ENCODE results near the gene MED27.

MED27 gene

GRCh38 chr9:132079391-132080091 is at the start of gene MED27:
TSS of gene MED27 (minus strand) at chr9:132079867. CDS start at chr9:132079844, 23 bp downstream.
- Mint-ChIP-seq H3K36me3 (ENCODE audit: low read depth) (peaks cover 22% of the 10 kb centered on the region), H3K27me3 (ENCODE audit: low read depth) (no peaks in the 10 kb centered on the region), H3K4me3 (peak within 1 kb of the TSS; percentile 100), H3K4me1 (ENCODE audit: low read depth) (peaks cover 32% of the 10 kb centered on the region), H3K9me3 (no peaks in the 10 kb centered on the region), H3K27ac (peak within 1 kb of the TSS; percentile 95)
- peak; percentile 93 for DNase-seq (ENCODE audit: low spot score)

- Mint-ChIP-seq H3K27ac (no peak overlapping the region), H3K9me3 (no peaks in the 10 kb centered on the region), H3K4me3 (no peak overlapping the region), H3K36me3 (ENCODE audit: low read depth) (no peaks in the 10 kb centered on the region), H3K27me3 (ENCODE audit: low read depth) (peaks cover 50% of the 10 kb centered on the region), H3K4me1 (ENCODE audit: low read depth) (peaks cover 8% of the 10 kb centered on the region)
- no peak for DNase-seq (ENCODE audit: low spot score)
Observed at GRCh38 chr9:132127888-132128534, 48.3 kb upstream of the MED27 start.

GRCh38 chr9:132126680-132127236 is 47.1 kb upstream of the MED27 start:
- H3K36me3 Mint-ChIP-seq (ENCODE audit: low read depth) = no peaks in the 10 kb centered on the region
- no peaks in the 10 kb centered on the region for H3K9me3 Mint-ChIP-seq
- DNase-seq (ENCODE audit: low spot score) = no peak
- peaks cover 50% of the 10 kb centered on the region for H3K27me3 Mint-ChIP-seq (ENCODE audit: low read depth)
- H3K27ac Mint-ChIP-seq = no peak overlapping the region
- H3K4me3 Mint-ChIP-seq = peak overlapping the region; percentile 60
- H3K4me1 Mint-ChIP-seq (ENCODE audit: low read depth) = peaks cover 8% of the 10 kb centered on the region

GRCh38 chr9:132125944-132126679 is 46.4 kb upstream of the MED27 start:
- Mint-ChIP-seq H3K9me3 (no peaks in the 10 kb centered on the region), H3K27me3 (ENCODE audit: low read depth) (peaks cover 47% of the 10 kb centered on the region), H3K4me1 (ENCODE audit: low read depth) (peaks cover 8% of the 10 kb centered on the region), H3K36me3 (ENCODE audit: low read depth) (no peaks in the 10 kb centered on the region), H3K4me3 (peak overlapping the region; percentile 60), H3K27ac (peak overlapping the region; percentile 34)
- no peak for DNase-seq (ENCODE audit: low spot score)

- Mint-ChIP-seq H3K9me3 (no peaks in the 10 kb centered on the region), H3K4me1 (ENCODE audit: low read depth) (peaks cover 8% of the 10 kb centered on the region), H3K27ac (no peak overlapping the region), H3K27me3 (ENCODE audit: low read depth) (peaks cover 51% of the 10 kb centered on the region), H3K36me3 (ENCODE audit: low read depth) (no peaks in the 10 kb centered on the region), H3K4me3 (no peak overlapping the region)
- DNase-seq (ENCODE audit: low spot score) = no peak
Observed at GRCh38 chr9:132125361-132125760, 45.7 kb upstream of the MED27 start.

GRCh38 chr9:132124800-132125199 is 45.1 kb upstream of the MED27 start:
- Mint-ChIP-seq H3K4me3 (no peak overlapping the region), H3K27me3 (ENCODE audit: low read depth) (peaks cover 53% of the 10 kb centered on the region), H3K27ac (no peak overlapping the region), H3K36me3 (ENCODE audit: low read depth) (no peaks in the 10 kb centered on the region), H3K9me3 (no peaks in the 10 kb centered on the region), H3K4me1 (ENCODE audit: low read depth) (peaks cover 8% of the 10 kb centered on the region)
- DNase-seq (ENCODE audit: low spot score) = no peak

GRCh38 chr9:132121021-132121420 is 41.4 kb upstream of the MED27 start:
- Mint-ChIP-seq H3K4me1 (ENCODE audit: low read depth) (peaks cover 2% of the 10 kb centered on the region), H3K4me3 (no peak overlapping the region), H3K27ac (no peak overlapping the region), H3K36me3 (ENCODE audit: low read depth) (no peaks in the 10 kb centered on the region), H3K9me3 (no peaks in the 10 kb centered on the region), H3K27me3 (ENCODE audit: low read depth) (peaks cover 41% of the 10 kb centered on the region)
- no peak for DNase-seq (ENCODE audit: low spot score)

GRCh38 chr9:132117694-132118093 is 38.0 kb upstream of the MED27 start:
- Mint-ChIP-seq H3K27ac (no peak overlapping the region), H3K4me1 (ENCODE audit: low read depth) (no peaks in the 10 kb centered on the region), H3K9me3 (no peaks in the 10 kb centered on the region), H3K4me3 (no peak overlapping the region), H3K36me3 (ENCODE audit: low read depth) (no peaks in the 10 kb centered on the region), H3K27me3 (ENCODE audit: low read depth) (peaks cover 15% of the 10 kb centered on the region)
- no peak for DNase-seq (ENCODE audit: low spot score)

GRCh38 chr9:132116583-132116982 is 36.9 kb upstream of the MED27 start:
- Mint-ChIP-seq H3K4me1 (ENCODE audit: low read depth) (no peaks in the 10 kb centered on the region), H3K36me3 (ENCODE audit: low read depth) (no peaks in the 10 kb centered on the region), H3K27ac (no peak overlapping the region), H3K4me3 (no peak overlapping the region), H3K9me3 (no peaks in the 10 kb centered on the region), H3K27me3 (ENCODE audit: low read depth) (peaks cover 11% of the 10 kb centered on the region)
- DNase-seq (ENCODE audit: low spot score) = no peak

GRCh38 chr9:132114102-132114707 is 34.5 kb upstream of the MED27 start:
- H3K9me3 Mint-ChIP-seq = no peaks in the 10 kb centered on the region
- H3K36me3 Mint-ChIP-seq (ENCODE audit: low read depth) = no peaks in the 10 kb centered on the region
- H3K4me1 Mint-ChIP-seq (ENCODE audit: low read depth) = no peaks in the 10 kb centered on the region
- peak; percentile 48 for DNase-seq (ENCODE audit: low spot score)
- H3K4me3 Mint-ChIP-seq = no peak overlapping the region
- peaks cover 6% of the 10 kb centered on the region for H3K27me3 Mint-ChIP-seq (ENCODE audit: low read depth)
- no peak overlapping the region for H3K27ac Mint-ChIP-seq

GRCh38 chr9:132109291-132109690 is 29.6 kb upstream of the MED27 start:
- no peak overlapping the region for H3K27ac Mint-ChIP-seq
- H3K9me3 Mint-ChIP-seq = no peaks in the 10 kb centered on the region
- no peak overlapping the region for H3K4me3 Mint-ChIP-seq
- no peaks in the 10 kb centered on the region for H3K4me1 Mint-ChIP-seq (ENCODE audit: low read depth)
- H3K36me3 Mint-ChIP-seq (ENCODE audit: low read depth) = no peaks in the 10 kb centered on the region
- H3K27me3 Mint-ChIP-seq (ENCODE audit: low read depth) = peaks cover 5% of the 10 kb centered on the region
- no peak for DNase-seq (ENCODE audit: low spot score)

- DNase-seq (ENCODE audit: low spot score) = no peak
- H3K9me3 Mint-ChIP-seq = no peaks in the 10 kb centered on the region
- H3K4me1 Mint-ChIP-seq (ENCODE audit: low read depth) = no peaks in the 10 kb centered on the region
- no peak overlapping the region for H3K27ac Mint-ChIP-seq
- no peak overlapping the region for H3K4me3 Mint-ChIP-seq
- peaks cover 2% of the 10 kb centered on the region for H3K27me3 Mint-ChIP-seq (ENCODE audit: low read depth)
- H3K36me3 Mint-ChIP-seq (ENCODE audit: low read depth) = no peaks in the 10 kb centered on the region
Observed at GRCh38 chr9:132108728-132109127, 29.1 kb upstream of the MED27 start.

- H3K4me1 Mint-ChIP-seq (ENCODE audit: low read depth) = no peaks in the 10 kb centered on the region
- H3K27ac Mint-ChIP-seq = no peak overlapping the region
- H3K4me3 Mint-ChIP-seq = no peak overlapping the region
- H3K27me3 Mint-ChIP-seq (ENCODE audit: low read depth) = peaks cover 10% of the 10 kb centered on the region
- no peaks in the 10 kb centered on the region for H3K9me3 Mint-ChIP-seq
- H3K36me3 Mint-ChIP-seq (ENCODE audit: low read depth) = no peaks in the 10 kb centered on the region
- DNase-seq (ENCODE audit: low spot score) = no peak
Observed at GRCh38 chr9:132099741-132100407, 20.2 kb upstream of the MED27 start.
